Kasumi-1 (cell line): ENCODE data around the gene SUGP1.
A peak's percentile ranks its signal among the peaks of the same experiment; 100 is the strongest.

ENCODE experiments used
- DNase-seq, 2 experiments: peaks; one replicate each; lab custom pipeline; 2025; lab: John Stamatoyannopoulos, UW

Gene SUGP1

GRCh38 chr19:19342086-19343015 lies 22.0 kb upstream of the SUGP1 start:
- no peak for DNase-seq

DNA sequence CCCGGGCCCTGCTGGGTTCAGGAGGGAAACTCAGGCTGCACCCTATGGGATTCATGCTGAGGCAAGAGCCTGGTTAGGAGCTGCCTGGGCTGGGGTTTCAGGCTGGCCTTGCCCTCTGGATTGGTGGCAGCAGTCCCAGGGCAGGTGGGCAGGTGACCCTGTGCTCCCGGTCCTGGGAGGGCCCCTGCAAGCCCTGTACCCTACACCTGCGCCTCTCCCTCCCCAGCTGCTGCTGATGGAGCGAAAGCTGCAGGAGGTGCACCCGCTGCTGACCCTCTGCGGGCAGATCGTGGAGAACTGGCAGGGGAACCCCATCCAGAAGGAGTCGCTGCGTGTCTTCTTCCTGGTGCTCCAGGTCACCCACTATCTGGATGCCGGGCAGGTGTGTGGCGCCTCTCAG lies 20.7 kb upstream of the SUGP1 start:
- no peak for DNase-seq

GRCh38 chr19:19338082-19338481 lies 17.8 kb upstream of the SUGP1 start:
- DNase-seq, result no peak

GRCh38 chr19:19337120-19337519 lies 16.8 kb upstream of the SUGP1 start:
- DNase-seq, result no peak

DNA sequence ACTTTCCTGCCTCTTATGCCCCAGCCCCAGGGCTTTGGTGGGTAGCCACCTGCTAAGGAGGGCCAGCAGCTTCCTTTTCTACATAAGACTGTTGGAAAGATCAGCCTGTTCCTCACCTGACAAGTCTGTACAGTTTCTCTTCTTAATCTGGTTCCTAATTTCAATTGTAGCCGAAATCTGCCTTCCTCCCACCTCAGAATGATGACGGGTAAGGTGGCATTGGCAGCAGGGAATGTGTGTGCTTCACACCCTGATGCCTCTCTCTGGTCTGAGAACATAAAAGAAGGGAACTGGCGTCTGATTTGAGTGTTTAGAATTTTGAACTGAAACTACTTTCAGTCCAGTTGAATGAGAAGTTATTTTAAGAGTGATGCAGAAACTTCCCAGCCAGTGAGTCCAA lies 16.3 kb upstream of the SUGP1 start:
- no peak for DNase-seq

DNA sequence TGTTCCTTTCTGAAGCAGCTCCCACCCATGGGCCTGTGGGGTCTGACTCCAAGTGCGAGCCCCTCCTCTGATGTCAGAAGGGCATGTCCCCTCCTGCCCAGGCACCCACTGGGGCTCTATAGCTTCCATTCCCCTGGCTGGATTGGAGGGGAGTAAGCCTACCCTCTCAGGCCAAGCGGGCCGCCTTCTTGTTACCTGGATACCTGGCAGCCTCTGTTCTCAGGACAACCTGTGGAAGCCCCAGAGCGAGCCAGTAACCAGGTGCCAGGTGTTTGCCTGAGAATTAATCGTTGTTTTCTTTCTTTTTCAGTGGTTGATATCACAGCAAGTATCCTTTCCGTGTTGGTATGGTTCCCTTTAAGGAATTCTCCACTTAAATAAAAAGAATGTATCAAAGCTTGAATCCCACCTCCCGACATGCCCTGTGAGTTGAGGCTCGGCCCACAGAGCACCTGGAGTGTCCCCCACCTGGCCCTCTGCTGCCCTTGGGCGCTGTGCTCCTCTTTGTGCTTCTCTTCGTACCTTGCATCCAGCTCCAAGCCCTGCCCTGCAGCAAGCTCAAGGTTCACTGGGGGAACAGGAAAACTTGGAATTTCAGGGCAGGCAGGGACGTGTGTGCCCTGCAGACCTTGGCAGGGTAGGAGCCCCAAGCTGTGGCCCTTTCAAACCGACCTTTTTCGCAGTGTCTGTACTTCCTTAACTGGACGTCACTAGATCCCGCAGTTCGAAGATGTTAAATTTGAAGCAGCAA lies 15.3 kb upstream of the SUGP1 start:
- DNase-seq, result no peak

- no peak for DNase-seq
Measured at GRCh38 chr19:19334989-19335344, 14.7 kb upstream of the SUGP1 start.

GRCh38 chr19:19334063-19334988 lies 14.0 kb upstream of the SUGP1 start:
- no peak for DNase-seq

DNA sequence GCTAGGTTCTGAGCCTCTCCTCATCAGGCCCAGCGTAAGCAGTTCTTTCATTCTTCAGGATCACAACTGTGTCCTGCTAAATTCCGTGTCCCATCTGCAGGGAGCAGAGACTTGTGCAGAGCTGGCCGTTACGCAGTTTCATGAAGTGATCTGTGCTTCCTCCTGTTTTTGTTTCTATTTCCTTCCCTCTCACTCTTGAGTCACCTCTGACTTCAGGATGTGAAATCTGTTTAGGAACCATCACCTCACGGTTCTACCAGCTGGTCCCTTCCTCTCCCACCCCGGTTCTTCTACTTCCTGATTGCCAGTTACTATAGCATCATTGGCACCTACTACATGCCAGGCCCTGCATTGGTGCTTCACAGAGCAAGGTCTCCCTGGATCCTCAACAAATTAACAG lies 8.8 kb upstream of the SUGP1 start:
- peak; percentile 24 to 36 for DNase-seq

DNA sequence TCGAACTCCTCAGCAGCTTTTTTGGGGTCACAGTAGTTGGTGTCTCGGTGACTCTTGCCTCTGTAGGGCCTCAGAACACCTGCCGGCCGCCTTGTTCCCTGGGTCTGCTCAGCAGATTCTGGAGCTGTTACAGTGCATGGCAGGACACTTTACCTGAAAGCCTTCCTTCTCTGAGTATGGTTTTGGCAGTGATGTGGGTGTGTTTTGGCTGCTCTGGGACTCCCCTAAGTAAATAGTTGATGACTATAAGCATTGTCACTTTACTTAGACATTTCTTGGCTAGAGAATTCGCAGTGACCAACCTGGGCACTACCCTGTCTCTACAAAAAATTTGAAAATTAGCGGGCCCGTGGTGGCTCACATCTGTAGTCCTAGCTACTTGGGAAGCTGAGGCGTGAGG lies 7.4 kb upstream of the SUGP1 start:
- DNase-seq, result no peak

- DNase-seq, result no peak
Measured at GRCh38 chr19:19324059-19324770, 3.9 kb upstream of the SUGP1 start.

DNA sequence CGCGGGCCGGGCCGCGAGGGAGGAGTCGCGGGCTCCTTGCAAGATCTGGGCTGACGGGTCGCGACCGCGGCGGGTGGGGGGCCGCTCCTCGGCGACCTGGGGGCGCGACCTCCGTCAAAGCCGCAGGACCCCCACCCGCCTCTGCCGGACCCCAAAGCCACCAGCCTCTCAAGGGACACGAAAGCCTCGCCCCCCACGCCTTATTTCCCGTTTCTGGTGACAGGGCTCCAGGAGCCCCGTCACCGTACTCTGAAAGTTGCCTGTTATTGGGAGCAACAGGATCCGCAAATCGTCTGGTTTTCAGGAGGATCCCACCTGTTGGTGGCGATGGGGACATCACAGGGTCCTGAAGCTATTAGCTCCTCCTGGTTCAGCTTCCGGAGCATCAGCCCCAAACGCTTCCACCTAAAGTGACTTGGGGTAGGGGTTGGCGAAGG lies 850 bp upstream of the SUGP1 start:
- peak in 1 of 2 experiments; percentile 23 for DNase-seq

- peak; percentile 5 to 11 for DNase-seq
Measured at GRCh38 chr19:19319732-19320360, 463 bp downstream of the SUGP1 start.

- no peak for DNase-seq
Measured at GRCh38 chr19:19316082-19316481, 4.2 kb downstream of the SUGP1 start.

GRCh38 chr19:19315444-19315843 lies 4.9 kb downstream of the SUGP1 start:
- DNase-seq, result no peak

DNA sequence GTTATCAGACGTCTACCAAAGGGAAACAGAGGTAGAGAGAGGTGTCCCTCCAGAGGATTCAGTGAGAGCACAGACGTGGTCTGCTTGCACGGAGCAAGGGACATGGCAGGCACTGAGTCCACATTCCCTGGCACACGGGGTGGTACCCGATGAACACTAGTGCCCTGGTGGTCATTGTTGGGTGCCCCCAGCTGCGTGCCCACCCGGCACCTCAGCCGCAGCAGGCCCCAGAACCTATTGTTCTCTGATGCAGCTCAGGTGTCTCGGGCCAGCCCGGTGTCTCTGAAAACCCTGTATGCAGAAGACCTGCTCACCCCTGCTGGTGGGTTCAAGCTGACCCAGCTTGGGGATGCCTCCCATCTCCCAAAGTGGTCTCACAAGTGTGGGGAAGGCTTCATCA lies 11.9 kb downstream of the SUGP1 start:
- no peak for DNase-seq

DNA sequence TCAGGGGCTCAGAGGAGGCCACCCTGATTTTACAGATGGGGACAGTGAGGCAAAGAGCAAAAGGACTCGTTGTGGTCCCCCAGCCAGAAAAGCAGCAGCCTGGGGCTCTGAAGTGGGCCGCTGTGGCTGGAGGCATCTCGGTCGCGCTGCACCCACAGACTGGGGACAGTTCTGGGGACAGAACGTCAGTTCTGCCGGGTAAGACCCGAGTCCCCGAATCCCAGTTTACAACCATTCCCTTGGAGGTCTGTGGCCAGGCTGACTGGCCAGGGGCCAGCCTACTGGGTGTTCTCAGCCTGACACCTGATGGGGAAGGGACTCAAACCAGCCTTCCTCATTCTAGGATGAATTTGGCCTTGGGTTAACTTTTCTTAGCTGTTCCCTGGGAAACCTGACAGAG lies 14.1 kb downstream of the SUGP1 start:
- no peak for DNase-seq

- no peak for DNase-seq
Measured at GRCh38 chr19:19305696-19306095, 14.6 kb downstream of the SUGP1 start.

DNA sequence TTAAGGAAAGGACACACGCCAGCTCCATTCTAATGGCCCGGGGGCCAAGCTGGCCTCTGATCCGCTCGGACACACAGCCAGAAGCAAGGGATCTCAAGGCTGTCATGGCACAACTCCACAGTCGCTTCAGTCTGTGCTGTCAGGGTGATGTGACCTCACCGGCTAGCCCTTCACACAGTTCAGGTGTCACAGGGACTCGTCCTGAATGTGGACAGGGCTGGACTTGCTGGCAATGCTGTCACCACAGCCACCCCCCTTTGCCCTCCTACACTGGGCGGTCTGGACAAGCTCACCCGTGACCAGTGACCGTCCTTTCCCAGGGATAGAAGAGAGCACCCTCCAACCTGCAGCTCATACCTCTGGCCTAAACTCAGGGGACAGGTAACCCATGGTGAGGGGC lies 15.2 kb downstream of the SUGP1 start:
- DNase-seq, result no peak

DNA sequence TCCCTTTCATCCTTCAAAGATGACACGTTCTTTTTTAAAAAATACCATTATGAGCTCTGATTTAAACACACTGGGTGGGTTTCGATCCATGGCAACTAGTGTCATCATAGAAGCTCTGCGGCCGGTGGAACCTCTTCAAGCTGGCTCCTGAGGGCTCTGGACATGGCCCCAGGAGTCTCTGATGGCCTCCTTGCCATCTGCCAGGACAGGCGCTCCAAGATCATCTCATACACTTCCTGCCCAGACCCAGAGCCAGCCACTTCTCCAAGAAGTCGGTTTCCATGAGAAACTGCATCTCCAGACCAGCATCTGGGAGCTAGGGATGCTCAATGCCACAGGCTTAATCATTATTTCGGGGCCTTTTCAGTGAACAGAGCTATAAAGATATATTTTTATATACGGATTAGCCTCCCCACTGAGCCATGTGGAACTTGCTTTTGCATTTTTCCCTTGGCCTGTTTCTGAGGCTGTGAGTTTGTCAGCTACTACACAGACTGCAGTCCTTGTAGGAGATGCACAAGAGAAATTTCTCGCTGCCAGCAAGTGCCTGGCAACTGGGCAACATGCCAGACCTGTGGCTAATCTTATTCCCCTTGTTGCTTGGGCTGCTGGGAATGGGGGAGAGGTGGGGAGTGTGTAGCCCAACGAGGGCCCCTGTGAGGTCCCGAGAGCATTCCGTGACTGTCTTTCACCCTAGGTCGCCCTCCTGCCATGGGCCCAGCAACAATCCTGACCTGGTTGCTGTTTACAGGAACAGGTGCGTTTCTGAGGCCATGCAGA lies 15.9 kb downstream of the SUGP1 start:
- DNase-seq, result no peak
